H1 (cell line): Measurements from ENCODE around the gene PPP4R3A. TPM values are rescaled to one million over a fixed set of nuclear protein-coding genes. Genes with fewer than 3 reads are reported as not detected.

Source experiments
- CTCF ChIA-PET: fragments of 300-600 bp; sonication (Branson Sonifier 250); formaldehyde crosslinking; loops from one replicate; lab custom pipeline; 2021; ENCODE audit not compliant: partially characterized antibody; lab: Charles Lee
- POLR2A ChIA-PET: fragments of 300-600 bp; sonication (Branson Sonifier 250); formaldehyde crosslinking; loops from one replicate; lab custom pipeline; 2021; ENCODE audit warnings: inconsistent platforms; ENCODE audit not compliant: partially characterized antibody; lab: Charles Lee
- DNase-seq, 2 experiments: peaks; one replicate each; pipeline versions ENCODE4 v3.0.0 to v3.0.0-alpha.2; 2010 to 2022; ENCODE audit warnings: low spot score in 2 of 2, low read depth in 1 of 2, mixed read lengths in 1 of 2
- FAIRE-seq: peaks from 2 replicates; lab custom pipeline; 2011; peaks lifted over from hg19 to GRCh38; lab: Jason Lieb, UNC
- H2AFZ ChIP-seq: 2 replicates; pipeline ENCODE4 v1.8.1; 2012; ENCODE audit warnings: low read length, inconsistent platforms
- H2AK5ac ChIP-seq: 2 replicates; pipeline ENCODE4 v1.6.1; 2013; ENCODE audit warnings: low read depth, low read length
- H2BK120ac ChIP-seq: replicated peaks from 2 replicates; pipeline ENCODE3; 2013; ENCODE audit warnings: low read depth, low read length, inconsistent platforms
- H2BK12ac ChIP-seq: 2 replicates; pipeline ENCODE4 v1.6.1; 2013; ENCODE audit warnings: low read depth, low read length
- H2BK15ac ChIP-seq: 2 replicates; pipeline ENCODE4 v1.6.1; 2013; ENCODE audit warnings: low read length
- H2BK20ac ChIP-seq: 2 replicates; pipeline ENCODE4 v1.6.1; 2013; ENCODE audit warnings: low read length
- H2BK5ac ChIP-seq: 2 replicates; pipeline ENCODE4 v1.6.1; 2013; ENCODE audit warnings: low read depth, low read length
- H3K14ac ChIP-seq: 2 replicates; pipeline ENCODE4 v1.6.1; 2013; ENCODE audit warnings: inconsistent platforms; ENCODE audit not compliant: insufficient read length
- H3K18ac ChIP-seq: 2 replicates; pipeline ENCODE4 v1.6.1; 2013; ENCODE audit warnings: low read length; ENCODE audit errors: extremely low read depth
- H3K23ac ChIP-seq: 2 replicates; pipeline ENCODE4 v1.6.1; 2013; ENCODE audit warnings: inconsistent platforms; ENCODE audit not compliant: insufficient read length
- H3K23me2 ChIP-seq: 2 replicates; pipeline ENCODE4 v1.6.1; 2013; ENCODE audit warnings: low read depth, low read length
- H3K27ac ChIP-seq: 2 replicates; pipeline ENCODE4 v1.6.1; 2011; ENCODE audit warnings: low read depth, low read length, inconsistent platforms
- H3K27me3 ChIP-seq, 4 experiments: replicated peaks in 1 of 4; 1 replicate in 1 of 4; 2 replicates in 3 of 4; pipeline versions ENCODE4 v1.6.1 to v1.8.1; 2011 to 2013; ENCODE audit warnings: low read length in 3 of 4, mild to moderate bottlenecking in 3 of 4, inconsistent platforms in 2 of 4, mixed read lengths in 2 of 4, moderate library complexity in 1 of 4; ENCODE audit not compliant: control insufficient read depth in 3 of 4, insufficient read depth in 3 of 4; ENCODE audit errors: extremely low read depth in 1 of 4
- H3K36me3 ChIP-seq, 4 experiments: 2 replicates each; pipeline versions ENCODE4 v1.6.1 to v1.8.1; 2011 to 2013; ENCODE audit warnings: mild to moderate bottlenecking in 4 of 4, low read length in 3 of 4, moderate library complexity in 2 of 4, control low read depth in 1 of 4, inconsistent platforms in 1 of 4; ENCODE audit not compliant: insufficient read depth in 4 of 4, control insufficient read depth in 2 of 4
- H3K4ac ChIP-seq: replicated peaks from 2 replicates; pipeline ENCODE3; 2013; ENCODE audit warnings: low read length, low read depth, mixed read lengths, inconsistent platforms; ENCODE audit not compliant: insufficient read length
- H3K4me1 ChIP-seq, 4 experiments: replicated peaks in 1 of 4; 1 replicate in 1 of 4; 2 replicates in 3 of 4; pipeline versions ENCODE4 v1.6.1 to v1.8.1; 2011 to 2013; ENCODE audit warnings: low read length in 3 of 4, inconsistent platforms in 2 of 4, mixed read lengths in 1 of 4; ENCODE audit not compliant: insufficient read depth in 4 of 4, control insufficient read depth in 3 of 4
- H3K4me2 ChIP-seq, 2 experiments: 2 replicates each; pipeline versions ENCODE4 v1.6.1 to v1.8.1; 2011 to 2013; ENCODE audit warnings: low read depth in 2 of 2, low read length in 2 of 2, control low read depth in 1 of 2, inconsistent platforms in 1 of 2, mild to moderate bottlenecking in 1 of 2; ENCODE audit not compliant: insufficient read depth in 1 of 2
- H3K4me3 ChIP-seq, 4 experiments: fragments of 200-600, 300-600 bp in 1 of 4; sonication (generic), shearing (Covaris generic), sonication (Bioruptor Twin) in 1 of 4; 2 replicates each; pipeline versions ENCODE4 v1.5.1 to v1.8.1; 2011 to 2016; ENCODE audit warnings: low read length in 4 of 4, low read depth in 3 of 4, control low read depth in 2 of 4, inconsistent platforms in 2 of 4, mild to moderate bottlenecking in 2 of 4, mixed read lengths in 1 of 4, moderate library complexity in 1 of 4; ENCODE audit not compliant: insufficient read depth in 2 of 4; ENCODE audit errors: extremely low read depth in 1 of 4
- H3K56ac ChIP-seq: replicated peaks from 2 replicates; pipeline ENCODE3; 2013; ENCODE audit warnings: low read depth, mild to moderate bottlenecking, mixed read lengths, low read length, inconsistent platforms; ENCODE audit not compliant: insufficient read length
- H3K79me1 ChIP-seq: 2 replicates; pipeline ENCODE4 v1.6.1; 2013; ENCODE audit warnings: low read depth, low read length, control low read depth
- H3K79me2 ChIP-seq, 2 experiments: 2 replicates each; pipeline versions ENCODE4 v1.6.1 to v1.8.1; 2012 to 2013; ENCODE audit warnings: low read length in 2 of 2, mild to moderate bottlenecking in 2 of 2, inconsistent platforms in 1 of 2; ENCODE audit not compliant: insufficient read depth in 2 of 2, control insufficient read depth in 1 of 2
- H3K9ac ChIP-seq, 4 experiments: replicated peaks in 1 of 4; 1 replicate in 1 of 4; 2 replicates in 3 of 4; pipeline versions ENCODE4 v1.6.1 to v1.8.1; 2011 to 2013; ENCODE audit warnings: low read depth in 3 of 4, low read length in 3 of 4, control low read depth in 2 of 4, mild to moderate bottlenecking in 2 of 4, moderate library complexity in 2 of 4, inconsistent platforms in 1 of 4; ENCODE audit errors: extremely low read depth in 1 of 4
- H3K9me3 ChIP-seq, 2 experiments: 2 replicates each; pipeline versions ENCODE4 v1.6.1 to v1.8.1; 2012 to 2013; ENCODE audit warnings: mild to moderate bottlenecking in 2 of 2, moderate library complexity in 2 of 2, control low read depth in 1 of 2, inconsistent platforms in 1 of 2, low read depth in 1 of 2, low read length in 1 of 2, mixed read lengths in 1 of 2; ENCODE audit not compliant: insufficient read depth in 2 of 2
- H4K20me1 ChIP-seq, 2 experiments: replicated peaks in 1 of 2; 2 replicates each; pipeline versions ENCODE3 to v1.8.1; 2011 to 2013; ENCODE audit warnings: inconsistent platforms in 2 of 2, low read length in 2 of 2, mild to moderate bottlenecking in 1 of 2; ENCODE audit not compliant: insufficient read depth in 2 of 2, control insufficient read depth in 1 of 2
- H4K5ac ChIP-seq: 2 replicates; pipeline ENCODE4 v1.6.1; 2013; ENCODE audit warnings: low read length, low read depth, mixed read lengths, inconsistent platforms; ENCODE audit not compliant: insufficient read length
- H4K8ac ChIP-seq: 2 replicates; pipeline ENCODE4 v1.8.0; 2013; ENCODE audit warnings: mild to moderate bottlenecking, moderate library complexity, low read length, inconsistent platforms; ENCODE audit not compliant: insufficient read depth; ENCODE audit errors: extremely low read depth
- H4K91ac ChIP-seq: replicated peaks from 2 replicates; pipeline ENCODE3; 2013; ENCODE audit warnings: low read length, mixed read lengths, inconsistent platforms; ENCODE audit not compliant: insufficient read length
- WGBS, 2 experiments: shearing (Covaris generic) in 1 of 2; methylation state at CpG; one replicate each; pipeline versions ENCODE4 v1.1.6 to v1.1.7; 2013 to 2015; ENCODE audit warnings: low lambda C conversion rate in 2 of 2, mixed read lengths in 2 of 2, inconsistent platforms in 1 of 2, low coverage in 1 of 2, missing lambda C conversion rate in 1 of 2; ENCODE audit not compliant: insufficient replicate concordance in 2 of 2, insufficient coverage in 1 of 2, insufficient read length in 1 of 2; ENCODE audit errors: extremely low coverage in 1 of 2, missing lambda C conversion rate in 1 of 2; 5-methylcytosine and 5-hydroxymethylcytosine counted together
- polyA plus RNA-seq, 7 experiments: library from polyadenylated mRNA; depleted of rRNA in 3 of 7; stranded (reverse) in 5 of 7; unstranded in 2 of 7; fragments of >200 nt in 5 of 7; fragments of 200-250 nt in 2 of 7; gene quantifications; 1 replicate in 5 of 7; 2 replicates in 1 of 7; 4 replicates in 1 of 7; pipeline versions ENCODE4 v1.2.1 to v1.2.3, GENCODE V29; 2011 to 2013; ENCODE audit warnings: missing spikeins in 2 of 7, mixed read lengths in 2 of 7
- total RNA-seq: library from RNA; stranded (reverse); fragmentation: NEBNext Ultra II Directional; extraction: Animal tissue kit (Norgen Biotek cat#: 25700); gene quantifications from 2 replicates; pipeline ENCODE4 v1.2.1, GENCODE V29; 2021
- TF ChIP-seq, protein P1 (sequence below): IDR thresholded peaks from 2 replicates; pipeline ENCODE4 v1.6.1; 2012; ENCODE audit warnings: inconsistent platforms

PPP4R3A gene
- total and polyA plus RNA-seq, 2 of the 8 experiments (the other 6 are each of a cell fraction or from before 2014, with no cell fraction given): 31.7 to 122 TPM

DNA sequence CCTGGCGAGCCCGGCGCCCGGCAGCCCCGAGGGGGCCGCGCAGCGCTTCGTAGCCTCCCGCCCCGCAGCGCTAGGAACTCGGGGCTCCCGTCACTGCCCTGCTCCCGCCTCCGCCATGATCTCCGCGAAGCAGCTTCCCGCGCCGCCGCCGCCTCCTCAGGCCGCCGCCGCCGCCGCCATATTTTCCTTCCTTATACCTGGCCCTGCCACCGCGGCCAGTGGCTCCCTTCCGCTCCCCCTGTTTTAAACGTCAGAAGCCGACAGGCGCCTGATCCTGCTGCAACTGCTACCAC is 286 bp downstream of the PPP4R3A start:
- Histone ChIP-seq H2BK120ac (no peak overlapping the region), H3K4ac (no peak overlapping the region), H3K27me3 (no peaks in the 10 kb centered on the region), H4K20me1 (peaks cover 1 to 6% of the 10 kb centered on the region in 2 experiments), H2BK5ac (peak overlapping the region; percentile 94), H2AFZ (no peak overlapping the region), H2BK15ac (no peak overlapping the region), H4K5ac (peak overlapping the region; percentile 96), H3K4me2 (peak overlapping the region; percentile 83; a peak in 3 of 4 replicates), H3K56ac (peak overlapping the region; percentile 92), H3K79me2 (peaks cover 38 to 49% of the 10 kb centered on the region in 2 experiments), H3K23ac (no peak overlapping the region), H2AK5ac (no peak overlapping the region), H2BK20ac (no peak overlapping the region), H3K9me3 (no peaks in the 10 kb centered on the region), H2BK12ac (no peak overlapping the region; the same call in 1 of the 2 replicates), H3K23me2 (0 out of 2 replicates have a peak, but pooled peaks cover 6% of the 10 kb centered on the region), H3K79me1 (no peaks in the 10 kb centered on the region; the same call in 1 of the 2 replicates), H4K8ac (peak overlapping the region; percentile 100; the same call in 1 of the 2 replicates), H3K27ac (peak overlapping the region; percentile 97), H3K9ac (peak overlapping the region; percentile 94 to 98 (median 96)), H4K91ac (peak overlapping the region; percentile 89), H3K4me1 (peaks cover 0 to 2% (median 0%) of the 10 kb centered on the region in 4 experiments; a peak in 1 of 7 replicates), H3K36me3 (peaks cover 0 to 18% (median 0%) of the 10 kb centered on the region in 4 experiments; a peak in 2 of 8 replicates), H3K4me3 (peak overlapping the region; percentile 70 to 98 (median 94)), H3K14ac (no peak overlapping the region), H3K18ac (peak overlapping the region; percentile 60)
- DNase-seq (no peak), FAIRE-seq (no peak)
- ChIA-PET POLR2A (interaction anchor here (0.7 to 3.3 kb wide), 28 partner anchors 8 to 807 kb away, joined by 3 to 27 read pairs (median 4); partner anchors contain the start of genes CPSF2, FBLN5 and NDUFB1), CTCF (no interaction called here)
- WGBS, 2 experiments: 1% methylated on average over 16 of the region's 34 CpGs; no CpG with 5 or more reads in 1 of the 2 experiments
- TF ChIP-seq, protein P1, sequence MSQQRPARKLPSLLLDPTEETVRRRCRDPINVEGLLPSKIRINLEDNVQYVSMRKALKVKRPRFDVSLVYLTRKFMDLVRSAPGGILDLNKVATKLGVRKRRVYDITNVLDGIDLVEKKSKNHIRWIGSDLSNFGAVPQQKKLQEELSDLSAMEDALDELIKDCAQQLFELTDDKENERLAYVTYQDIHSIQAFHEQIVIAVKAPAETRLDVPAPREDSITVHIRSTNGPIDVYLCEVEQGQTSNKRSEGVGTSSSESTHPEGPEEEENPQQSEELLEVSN: no peak
